ENCODE data around the gene CYTH4. TPM values are rescaled to one million over a fixed set of nuclear protein-coding genes. Genes with fewer than 3 reads are reported as not detected.
A peak's percentile ranks its signal among the peaks of the same experiment; 100 is the strongest.

The CYTH4 gene
- total and polyA plus RNA-seq, 7 experiments from 2014 or later, result 49.5 to 227 (median 135) TPM

DNA sequence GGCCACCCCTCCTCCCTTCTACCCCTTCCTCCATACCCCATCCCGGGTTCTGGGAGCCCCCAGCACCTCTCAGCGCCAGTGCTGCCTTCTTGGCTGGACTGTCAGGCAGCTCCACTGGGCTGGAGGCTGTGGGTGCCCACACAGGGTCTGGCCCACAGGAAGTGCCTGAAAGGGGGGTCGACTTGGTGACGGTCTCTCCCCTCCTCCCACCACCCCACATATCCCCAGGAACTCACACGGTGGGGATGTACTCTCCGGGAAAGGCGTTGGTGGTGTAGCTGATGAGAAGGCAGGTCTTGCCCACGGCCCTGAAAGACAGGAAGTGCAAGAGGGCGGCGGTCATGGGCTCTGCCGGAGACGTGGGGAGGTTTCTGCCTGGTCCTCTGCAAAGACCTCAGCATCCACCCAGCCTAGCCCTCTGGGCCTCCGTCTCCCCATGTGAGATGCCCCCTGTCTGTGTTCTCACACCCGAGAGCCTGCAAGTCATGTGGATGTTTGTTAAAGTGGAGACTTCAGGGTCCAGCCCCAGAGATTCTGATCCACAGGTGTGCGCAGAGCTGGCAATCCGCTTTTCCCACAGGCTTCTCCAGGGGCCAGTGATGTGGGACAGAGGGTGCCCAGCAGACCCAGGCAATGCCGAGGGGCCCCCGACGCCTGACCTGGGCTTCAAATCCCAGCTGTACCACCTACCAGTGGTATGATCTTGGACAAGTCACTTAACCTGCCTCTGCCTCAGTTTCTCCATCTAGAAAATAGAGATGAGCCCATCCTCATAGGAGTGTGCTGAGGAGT lies 40.8 kb upstream of the CYTH4 start:
- ChIA-PET CTCF (interaction anchor here (0.5 to 10.3 kb wide), 17 partner anchors 8 to 120 kb away, joined by 3 to 184 read pairs (median 5); no protein-coding TSS in a partner anchor), POLR2A (interaction anchor here (0.5 to 10.8 kb wide), 19 partner anchors 10 to 1039 kb away, joined by 3 to 335 read pairs (median 6); partner anchors contain the start of genes CYTH4, IL2RB and MFNG)
- DNase-seq (peak in 3 of 9 donors; percentile 30 to 60 (median 32)), ATAC-seq (no peak)
- Mint-ChIP-seq H3K27ac (peak overlapping the region; percentile 91 to 99 (median 97)), H3K27me3 (no peaks in the 10 kb centered on the region), H3K9me3 (no peaks in the 10 kb centered on the region), H3K4me1 (peaks cover 60 to 78% (median 77%) of the 10 kb centered on the region in 7 donors), H3K36me3 (peaks cover 11 to 56% (median 22%) of the 10 kb centered on the region in 5 donors), H3K4me3 (peak overlapping the region; percentile 86 to 99 (median 98))
- no peaks in the 10 kb centered on the region for H3K27me3 ChIP-seq (ENCODE audit: control insufficient read depth in 2 of 2, insufficient read depth in 2 of 2, low read length in 2 of 2)
- H3K4me1 ChIP-seq (ENCODE audit: control insufficient read depth in 2 of 2, insufficient read depth in 2 of 2, low read length in 2 of 2), result peaks cover 64 to 65% of the 10 kb centered on the region in 2 donors
- H3K36me3 ChIP-seq (ENCODE audit: control insufficient read depth in 2 of 3, insufficient read depth in 3 of 3, low read length in 3 of 3), result peaks cover 14 to 38% (median 17%) of the 10 kb centered on the region in 3 experiments
- no peaks in the 10 kb centered on the region for H3K9me3 ChIP-seq (ENCODE audit: control insufficient read depth in 2 of 3, low read length in 3 of 3)
- intact Hi-C loops (cut with micrococcal nuclease), result loop anchor here (1.0 to 5.0 kb wide), 9 partner anchors 11 to 506 kb away; partner anchors contain the start of genes GGA1 (in 2 of the 2) and IL2RB (in 1 of the 2)
- peak overlapping the region; percentile 86 for H3K27ac ChIP-seq (ENCODE audit: low read depth, low read length)
- peak overlapping the region; percentile 90 for H3K4me3 ChIP-seq (ENCODE audit: low read length)

DNA sequence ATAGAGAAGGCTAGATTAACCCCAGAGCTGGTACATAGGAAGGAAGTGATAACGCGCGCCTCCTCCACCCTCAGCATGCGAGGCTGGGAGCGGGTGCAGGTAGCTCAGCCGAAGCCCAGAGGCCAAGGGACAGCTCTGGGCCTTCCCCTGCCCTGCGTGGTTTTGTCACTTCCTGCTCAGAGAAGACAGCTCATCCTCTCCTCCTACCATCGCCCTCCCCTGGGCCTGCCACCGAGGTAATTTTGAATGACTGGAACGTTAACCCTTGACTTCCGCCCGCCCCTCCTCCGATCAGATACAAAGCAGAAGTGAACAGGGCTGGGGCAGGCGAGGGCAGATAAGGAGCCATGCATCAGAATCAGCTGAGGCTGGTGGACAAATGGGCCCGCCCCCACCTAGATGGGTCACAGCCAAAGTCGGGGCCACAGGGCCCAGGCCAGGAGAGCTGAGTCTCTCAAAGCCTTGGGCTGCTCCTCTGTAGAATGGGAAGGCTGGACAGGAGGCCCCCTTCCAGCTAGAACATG lies 39.9 kb upstream of the CYTH4 start:
- peak overlapping the region; percentile 91 to 99 (median 97) for H3K27ac Mint-ChIP-seq
- no peaks in the 10 kb centered on the region for H3K27me3 ChIP-seq (ENCODE audit: control insufficient read depth in 2 of 2, insufficient read depth in 2 of 2, low read length in 2 of 2)
- H3K4me3 ChIP-seq (ENCODE audit: low read length), result peak overlapping the region; percentile 90
- peaks cover 14 to 34% (median 15%) of the 10 kb centered on the region in 3 experiments for H3K36me3 ChIP-seq (ENCODE audit: control insufficient read depth in 2 of 3, insufficient read depth in 3 of 3, low read length in 3 of 3)
- POLR2A ChIA-PET, result interaction anchor here (0.5 to 10.8 kb wide), 17 partner anchors 11 to 1040 kb away, joined by 3 to 335 read pairs (median 11); partner anchors contain the start of genes CYTH4, IL2RB and MFNG
- H3K27me3 Mint-ChIP-seq, result no peaks in the 10 kb centered on the region
- no peaks in the 10 kb centered on the region for H3K9me3 Mint-ChIP-seq
- CTCF ChIA-PET, result interaction anchor here (0.7 to 10.3 kb wide), 14 partner anchors 9 to 120 kb away, joined by 3 to 184 read pairs (median 6); no protein-coding TSS in a partner anchor
- peak overlapping the region; percentile 86 for H3K27ac ChIP-seq (ENCODE audit: low read depth, low read length)
- H3K36me3 Mint-ChIP-seq, result peaks cover 9 to 47% (median 19%) of the 10 kb centered on the region in 5 donors
- H3K4me1 Mint-ChIP-seq, result peaks cover 51 to 72% (median 69%) of the 10 kb centered on the region in 7 donors
- H3K4me1 ChIP-seq (ENCODE audit: control insufficient read depth in 2 of 2, insufficient read depth in 2 of 2, low read length in 2 of 2), result peaks cover 57 to 58% of the 10 kb centered on the region in 2 donors
- intact Hi-C loops (cut with micrococcal nuclease), result loop anchor here (1.0 to 5.0 kb wide), 9 partner anchors 12 to 505 kb away; partner anchors contain the start of genes GGA1 (in 2 of the 2) and IL2RB (in 1 of the 2)
- peak overlapping the region; percentile 86 to 99 (median 98) for H3K4me3 Mint-ChIP-seq
- H3K9me3 ChIP-seq (ENCODE audit: control insufficient read depth in 2 of 3, low read length in 3 of 3), result no peaks in the 10 kb centered on the region
- ATAC-seq, result peak; percentile 78
- DNase-seq, result peak; percentile 55 to 92 (median 86)

DNA sequence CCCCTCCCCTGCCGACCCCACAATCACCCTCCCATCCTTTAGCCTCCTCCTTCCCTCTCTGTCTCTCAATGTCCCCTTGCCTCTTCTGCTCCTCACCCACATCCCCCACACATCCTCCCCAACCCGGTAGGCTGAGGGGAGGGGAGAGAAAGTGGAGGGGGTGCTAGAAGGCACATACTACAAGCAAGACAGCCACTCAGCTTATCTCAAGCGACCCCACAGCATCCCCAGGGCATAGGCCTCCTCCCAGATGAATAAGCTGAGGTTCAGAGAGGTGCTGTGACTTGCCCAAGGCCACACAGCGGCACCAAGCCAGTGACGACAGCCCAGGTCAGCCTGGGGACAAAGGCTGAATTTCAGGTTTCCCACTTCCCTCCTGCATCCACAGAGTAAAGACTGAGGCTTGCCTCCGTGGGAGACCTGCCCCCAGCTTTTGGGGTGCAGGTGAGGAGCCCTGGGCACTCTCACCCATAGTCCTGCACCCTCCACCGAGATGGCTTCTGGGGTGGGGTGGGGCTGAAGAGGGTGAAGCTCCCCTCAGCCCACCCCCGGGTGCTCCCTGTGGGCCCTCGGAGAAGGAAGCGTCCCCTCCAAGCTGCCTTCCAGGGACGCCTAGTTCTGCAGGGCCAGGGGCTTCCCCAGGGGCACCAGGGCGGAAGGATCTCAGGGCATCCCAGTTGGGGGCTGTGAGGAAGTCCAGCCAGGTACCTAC lies 38.8 kb upstream of the CYTH4 start:
- peaks cover 40 to 61% (median 58%) of the 10 kb centered on the region in 7 donors for H3K4me1 Mint-ChIP-seq
- no peaks in the 10 kb centered on the region for H3K27me3 Mint-ChIP-seq
- Histone ChIP-seq H3K27me3 (ENCODE audit: control insufficient read depth in 2 of 2, insufficient read depth in 2 of 2, low read length in 2 of 2) (no peaks in the 10 kb centered on the region), H3K27ac (ENCODE audit: low read depth, low read length) (peak overlapping the region; percentile 86), H3K9me3 (ENCODE audit: control insufficient read depth in 2 of 3, low read length in 3 of 3) (no peaks in the 10 kb centered on the region), H3K4me3 (ENCODE audit: low read length) (peak overlapping the region; percentile 90), H3K4me1 (ENCODE audit: control insufficient read depth in 2 of 2, insufficient read depth in 2 of 2, low read length in 2 of 2) (peaks cover 50 to 51% of the 10 kb centered on the region in 2 donors), H3K36me3 (ENCODE audit: control insufficient read depth in 2 of 3, insufficient read depth in 3 of 3, low read length in 3 of 3) (peaks cover 14 to 33% (median 15%) of the 10 kb centered on the region in 3 experiments)
- ATAC-seq, result no peak
- DNase-seq, result peak in 2 of 9 donors; percentile 23 to 35
- peak overlapping the region; percentile 86 to 99 (median 98) for H3K4me3 Mint-ChIP-seq
- intact Hi-C loops (cut with micrococcal nuclease), result loop anchor here (1.0 to 5.0 kb wide), 9 partner anchors 16 to 504 kb away; partner anchors contain the start of genes GGA1 (in 2 of the 2) and IL2RB (in 1 of the 2)
- ChIA-PET POLR2A (interaction anchor here (1.3 to 10.8 kb wide), 16 partner anchors 8 to 244 kb away, joined by 4 to 335 read pairs (median 10); partner anchors contain the start of gene CYTH4), CTCF (interaction anchor here (0.7 to 10.3 kb wide), 13 partner anchors 9 to 77 kb away, joined by 3 to 184 read pairs (median 7); no protein-coding TSS in a partner anchor)
- peaks cover 9 to 36% (median 16%) of the 10 kb centered on the region in 5 donors for H3K36me3 Mint-ChIP-seq
- no peaks in the 10 kb centered on the region for H3K9me3 Mint-ChIP-seq
- H3K27ac Mint-ChIP-seq, result peak overlapping the region; percentile 89 to 99 (median 97)

DNA sequence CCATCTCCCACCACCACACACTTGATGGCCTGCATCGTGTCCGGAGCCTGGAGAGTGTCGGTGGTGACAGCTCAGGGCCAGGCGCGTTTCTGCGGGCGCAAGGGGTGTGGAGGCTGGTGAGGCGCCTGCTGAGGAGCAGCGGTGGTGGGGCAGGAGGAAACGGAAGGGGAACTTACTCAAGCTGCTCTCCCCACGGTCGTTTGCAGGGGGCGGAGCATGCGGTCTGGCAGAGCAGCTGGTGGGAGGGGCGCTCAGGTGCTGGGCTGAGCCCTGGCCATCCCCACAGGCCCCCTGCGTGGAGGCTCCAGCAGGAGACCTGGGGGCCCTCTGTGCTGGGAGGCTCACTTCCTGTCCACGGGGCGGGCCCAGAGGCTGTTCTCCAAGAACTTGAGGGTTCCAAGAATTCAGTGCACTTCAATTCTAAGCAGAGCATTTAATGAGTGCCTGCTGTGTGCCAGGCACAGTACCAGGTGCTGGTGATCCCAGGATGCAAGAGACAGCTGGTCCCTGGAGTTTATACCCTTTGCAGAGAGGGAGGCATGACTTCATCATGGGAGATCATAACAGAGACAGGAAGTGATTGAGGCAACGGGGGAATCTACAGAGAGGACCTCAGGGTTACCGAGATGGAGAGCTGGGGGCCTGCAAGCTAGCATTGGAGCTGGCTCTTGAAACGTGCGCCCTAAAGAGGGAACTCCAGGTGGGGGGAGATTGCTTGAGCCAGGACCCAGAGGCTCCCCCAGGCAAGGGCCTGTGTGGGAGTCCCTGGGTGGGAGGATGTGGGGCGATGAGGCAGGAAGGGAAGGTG lies 38.0 kb upstream of the CYTH4 start, which contains the start of gene RAC2:
Gene RAC2, minus strand, starts transcription at position 156 of the 808 bp plus-strand sequence. Its CDS starts 121 bp downstream, at position 35.
- H3K4me3 Mint-ChIP-seq, result peak within 1 kb of the TSS; percentile 86 to 99 (median 98)
- Histone ChIP-seq H3K9me3 (ENCODE audit: control insufficient read depth in 2 of 3, low read length in 3 of 3) (no peaks in the 10 kb centered on the region), H3K27me3 (ENCODE audit: control insufficient read depth in 2 of 2, insufficient read depth in 2 of 2, low read length in 2 of 2) (no peaks in the 10 kb centered on the region), H3K36me3 (ENCODE audit: control insufficient read depth in 2 of 3, insufficient read depth in 3 of 3, low read length in 3 of 3) (peaks cover 14 to 26% (median 15%) of the 10 kb centered on the region in 3 experiments), H3K4me1 (ENCODE audit: control insufficient read depth in 2 of 2, insufficient read depth in 2 of 2, low read length in 2 of 2) (peaks cover 42 to 43% of the 10 kb centered on the region in 2 donors), H3K4me3 (ENCODE audit: low read length) (peak within 1 kb of the TSS; percentile 90), H3K27ac (ENCODE audit: low read depth, low read length) (peak within 1 kb of the TSS; percentile 86)
- H3K4me1 Mint-ChIP-seq, result peaks cover 33 to 54% (median 50%) of the 10 kb centered on the region in 7 donors
- intact Hi-C loops (cut with micrococcal nuclease), result loop anchor here (1.0 to 5.0 kb wide), 8 partner anchors 15 to 503 kb away; partner anchors contain the start of genes GGA1 (in 2 of the 2) and IL2RB (in 1 of the 2)
- H3K36me3 Mint-ChIP-seq, result peaks cover 9 to 33% (median 16%) of the 10 kb centered on the region in 5 donors
- CTCF ChIA-PET, result interaction anchor here (0.6 to 10.3 kb wide), 14 partner anchors 8 to 408 kb away, joined by 3 to 184 read pairs (median 4); no protein-coding TSS in a partner anchor
- H3K9me3 Mint-ChIP-seq, result no peaks in the 10 kb centered on the region
- POLR2A ChIA-PET, result interaction anchor here (0.8 to 10.8 kb wide), 18 partner anchors 8 to 322 kb away, joined by 3 to 335 read pairs (median 6); partner anchors contain the start of gene MFNG
- DNase-seq, result peak; percentile 62 to 89 (median 76)
- peak within 1 kb of the TSS; percentile 89 to 99 (median 97) for H3K27ac Mint-ChIP-seq
- ATAC-seq, result peak; percentile 76
- no peaks in the 10 kb centered on the region for H3K27me3 Mint-ChIP-seq

Measured in naive thymus-derived CD4-positive, alpha-beta T cell (primary cell).